Activated CD4-positive, CD25-positive, alpha-beta regulatory T cell treated with anti-CD3 and anti-CD28 coated beads, Interleukin-2, amount 50 U/mL, for 72 hours (primary cell): ENCODE measurements around the gene LYSMD4.

Source experiments
- DNase-seq: peaks from one replicate; pipeline ENCODE4 v3.0.0; 2021

LYSMD4 gene

GRCh38 chr15:99703603-99704443 lies 29.4 kb downstream of the LYSMD4 start:
- DNase-seq = no peak

GRCh38 chr15:99702895-99703602 lies 30.2 kb downstream of the LYSMD4 start:
- DNase-seq = no peak

GRCh38 chr15:99696096-99696495 lies 37.1 kb downstream of the LYSMD4 start:
- DNase-seq = no peak

DNA sequence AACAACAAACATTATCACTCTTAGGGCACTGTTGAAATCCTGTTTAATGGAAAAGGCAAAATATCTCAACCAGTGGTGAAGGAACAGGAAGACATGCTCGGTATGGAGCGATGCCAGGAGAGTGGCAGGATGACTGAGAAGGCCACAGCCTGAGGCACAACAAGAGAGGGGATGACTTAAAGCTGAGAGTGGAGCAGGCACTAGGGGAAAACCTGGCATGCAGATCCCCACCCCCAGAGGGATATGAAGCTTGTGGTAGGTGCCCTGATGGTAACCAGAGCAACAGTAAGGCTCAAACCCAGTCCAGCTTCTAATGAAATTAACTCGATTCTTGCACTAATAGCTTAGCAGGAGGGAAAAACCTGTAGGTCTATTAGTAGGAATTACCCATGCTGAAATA lies 40.4 kb downstream of the LYSMD4 start:
- no peak for DNase-seq

- DNase-seq = no peak
Measured at GRCh38 chr15:99686290-99686689, 46.9 kb downstream of the LYSMD4 start.

DNA sequence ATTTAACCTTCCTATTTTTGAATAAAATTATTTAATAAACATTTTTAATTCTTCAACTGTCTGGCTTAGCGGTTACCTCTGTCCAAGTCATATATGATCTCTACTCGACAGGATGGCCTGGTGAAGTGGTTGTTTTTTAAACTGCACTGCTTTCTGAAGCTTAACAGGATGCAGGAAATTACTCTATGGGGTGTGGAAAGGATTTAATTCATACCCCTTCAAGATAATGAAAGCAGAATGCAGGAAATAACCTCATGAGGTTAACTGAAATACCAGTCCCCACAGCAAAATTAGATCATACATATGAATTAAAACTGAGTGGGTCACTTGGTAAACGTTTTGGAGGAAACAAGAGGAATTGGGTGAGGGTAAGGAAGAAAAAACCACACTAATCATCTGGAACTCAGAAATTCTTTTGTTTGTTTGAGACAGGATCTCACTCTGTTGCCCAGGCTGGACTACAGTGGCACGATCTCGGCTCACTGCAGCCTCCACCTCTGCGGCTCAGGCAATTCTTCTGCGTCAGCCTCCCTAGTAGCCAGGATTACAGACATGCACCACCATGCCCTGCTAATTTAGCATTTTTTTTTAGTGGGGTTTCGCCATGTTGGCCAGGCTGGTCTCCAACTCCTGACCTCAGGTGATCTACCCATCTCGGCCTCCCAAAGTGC lies 50.1 kb downstream of the LYSMD4 start:
- no peak for DNase-seq

DNA sequence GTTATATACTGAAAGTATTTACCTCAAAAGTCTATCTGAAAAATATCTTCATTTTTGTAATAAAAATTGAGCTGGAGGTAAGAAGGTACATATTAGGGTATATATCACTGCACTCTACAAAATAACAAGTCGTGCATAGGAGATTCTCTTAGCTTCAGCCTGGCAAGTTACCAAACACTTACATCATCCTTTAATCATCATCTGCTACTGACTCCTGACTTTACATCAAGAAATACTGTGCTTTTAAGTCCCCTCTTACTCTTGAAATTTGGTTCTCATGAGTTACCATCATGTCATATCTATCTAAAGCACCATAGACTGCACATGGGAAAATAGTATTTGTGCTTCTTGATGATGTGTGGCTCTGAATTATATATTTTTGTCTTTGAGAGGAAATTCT lies 50.8 kb downstream of the LYSMD4 start:
- DNase-seq = no peak

- DNase-seq = no peak
Measured at GRCh38 chr15:99681990-99682389, 51.2 kb downstream of the LYSMD4 start.

DNA sequence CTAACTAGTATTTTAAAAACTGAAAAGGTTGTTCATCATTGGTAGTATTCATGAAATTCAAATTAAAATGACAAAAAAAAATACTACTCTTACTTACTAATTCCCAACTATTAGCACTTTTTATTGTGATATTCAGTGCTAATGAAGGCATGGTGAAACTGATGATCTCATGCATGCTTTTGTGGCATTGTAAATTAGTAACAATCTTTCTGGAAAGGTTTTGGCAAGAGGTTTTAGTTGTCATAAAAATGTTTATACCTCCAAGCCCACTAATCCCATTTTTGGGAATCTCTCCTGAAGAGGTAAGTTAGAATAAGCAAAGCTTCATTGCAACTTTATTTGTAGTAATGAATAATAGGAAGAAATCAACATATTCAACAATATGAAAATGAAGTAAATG lies 53.0 kb downstream of the LYSMD4 start:
- no peak for DNase-seq

GRCh38 chr15:99677540-99678134 lies 55.6 kb downstream of the LYSMD4 start:
- DNase-seq = no peak
